GM04503 (cell line): Measurements from ENCODE around the gene ANO10.
A peak's percentile ranks its signal among the peaks of the same experiment; 100 is the strongest.

ENCODE experiments used
- DNase-seq: peaks from one replicate; pipeline ENCODE4 v3.0.0-alpha.2; 2012; ENCODE audit warnings: low read depth

ANO10 gene

DNA sequence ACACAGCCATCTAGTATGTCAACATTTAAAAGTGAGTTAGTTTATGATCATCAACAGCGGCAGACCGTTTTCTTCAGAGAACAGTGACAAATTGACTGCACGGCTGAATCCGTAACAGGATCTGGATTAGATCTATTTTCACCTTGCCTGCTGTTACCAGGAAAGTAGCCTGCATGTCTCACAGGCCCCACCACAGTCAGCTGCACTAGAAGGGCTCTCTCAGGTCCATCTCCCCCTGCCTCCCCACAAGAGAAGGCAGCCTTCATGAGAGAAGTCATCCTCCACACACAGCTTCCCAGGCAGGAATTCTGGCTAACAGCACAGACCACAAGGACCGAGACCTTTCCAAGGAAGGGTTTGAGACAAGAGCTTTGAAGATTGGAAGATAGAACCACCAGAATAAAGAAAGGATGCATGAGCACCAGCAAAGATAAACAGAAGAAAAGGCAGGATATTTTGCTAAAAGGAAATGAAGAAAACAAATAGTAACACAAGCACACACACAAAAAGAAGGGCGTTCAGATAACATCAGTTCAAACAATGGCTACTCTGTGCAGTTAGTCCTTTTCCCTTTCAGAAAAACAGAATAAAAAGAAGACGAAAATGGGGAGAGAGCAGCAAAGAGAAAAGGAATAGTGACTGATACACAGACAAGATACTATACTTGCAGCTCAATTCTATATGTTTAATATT is 208.0 kb downstream of the ANO10 start:
- DNase-seq, result no peak

DNA sequence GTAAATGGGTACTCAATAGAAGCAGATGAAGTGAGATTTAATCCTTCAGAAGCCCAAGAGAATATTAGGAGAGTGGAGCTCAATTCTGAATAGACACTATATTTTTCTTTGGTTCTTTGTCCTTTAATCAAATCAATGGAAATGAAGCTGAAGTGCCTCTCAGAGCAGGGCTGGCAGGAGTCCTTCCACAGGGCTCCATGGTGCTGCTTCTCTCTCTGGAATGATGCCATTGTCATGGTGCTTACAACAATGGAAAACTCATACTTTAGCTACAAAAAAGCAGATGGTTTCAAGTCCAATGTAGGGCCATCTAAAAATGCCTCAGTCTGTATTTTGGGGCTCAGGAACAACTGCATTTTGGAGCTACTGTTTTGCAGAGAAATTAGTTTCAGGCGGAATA is 210.4 kb downstream of the ANO10 start:
- no peak for DNase-seq

DNA sequence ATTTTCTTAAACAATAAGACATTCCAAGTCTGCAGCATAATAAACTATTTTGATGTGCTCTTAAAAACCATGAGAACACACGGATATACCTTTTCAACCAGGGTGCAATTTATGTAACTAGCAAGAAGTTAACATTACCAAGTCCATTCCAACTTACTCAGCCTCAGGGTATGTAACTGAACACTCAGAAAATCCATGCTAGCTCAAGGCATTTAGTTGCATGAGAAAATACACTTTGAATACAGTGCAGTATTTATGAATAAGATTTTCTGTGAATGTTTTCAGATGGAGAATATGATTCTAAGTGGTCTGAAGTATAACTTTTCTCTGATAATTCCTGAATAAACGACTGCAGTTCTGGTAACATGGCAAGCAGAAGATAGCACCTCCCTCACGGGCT is 211.2 kb downstream of the ANO10 start:
- no peak for DNase-seq

DNA sequence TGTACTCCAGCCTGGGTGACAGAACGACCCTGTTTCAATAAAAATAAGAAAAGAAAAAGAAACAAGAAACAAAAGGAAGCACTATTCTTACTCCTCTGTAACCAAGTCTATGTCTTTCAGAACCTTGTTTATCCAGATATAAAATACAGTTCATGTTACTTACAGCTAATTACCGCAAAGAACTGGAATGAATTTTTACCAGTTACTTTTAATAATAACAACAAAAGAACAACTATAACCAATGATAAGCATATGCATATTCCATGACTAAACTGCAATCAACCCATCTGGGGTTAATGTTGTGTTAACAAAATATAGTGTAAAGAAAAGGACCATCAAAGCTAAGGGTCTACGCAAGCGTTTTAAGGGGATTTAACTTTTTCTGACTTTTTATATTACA is 212.3 kb downstream of the ANO10 start:
- no peak for DNase-seq

DNA sequence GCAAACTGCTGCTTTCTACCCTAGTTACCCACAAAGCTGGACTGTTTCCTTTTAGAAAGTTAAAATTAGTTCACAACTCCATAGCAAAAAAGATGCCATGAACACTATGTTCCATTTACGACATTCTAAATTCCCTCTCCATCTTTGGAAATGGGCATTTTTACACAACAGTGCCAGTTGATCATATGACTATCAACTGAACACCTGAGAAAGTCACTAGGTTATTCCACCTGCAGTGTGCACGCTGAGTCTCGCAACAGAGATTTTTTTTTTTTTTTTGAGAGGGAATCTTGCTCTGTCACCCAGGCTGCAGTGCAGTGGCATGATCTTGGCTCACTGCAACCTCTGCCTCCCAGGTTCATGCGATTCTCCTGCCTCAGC is 215.2 kb downstream of the ANO10 start:
- DNase-seq, result no peak

DNA sequence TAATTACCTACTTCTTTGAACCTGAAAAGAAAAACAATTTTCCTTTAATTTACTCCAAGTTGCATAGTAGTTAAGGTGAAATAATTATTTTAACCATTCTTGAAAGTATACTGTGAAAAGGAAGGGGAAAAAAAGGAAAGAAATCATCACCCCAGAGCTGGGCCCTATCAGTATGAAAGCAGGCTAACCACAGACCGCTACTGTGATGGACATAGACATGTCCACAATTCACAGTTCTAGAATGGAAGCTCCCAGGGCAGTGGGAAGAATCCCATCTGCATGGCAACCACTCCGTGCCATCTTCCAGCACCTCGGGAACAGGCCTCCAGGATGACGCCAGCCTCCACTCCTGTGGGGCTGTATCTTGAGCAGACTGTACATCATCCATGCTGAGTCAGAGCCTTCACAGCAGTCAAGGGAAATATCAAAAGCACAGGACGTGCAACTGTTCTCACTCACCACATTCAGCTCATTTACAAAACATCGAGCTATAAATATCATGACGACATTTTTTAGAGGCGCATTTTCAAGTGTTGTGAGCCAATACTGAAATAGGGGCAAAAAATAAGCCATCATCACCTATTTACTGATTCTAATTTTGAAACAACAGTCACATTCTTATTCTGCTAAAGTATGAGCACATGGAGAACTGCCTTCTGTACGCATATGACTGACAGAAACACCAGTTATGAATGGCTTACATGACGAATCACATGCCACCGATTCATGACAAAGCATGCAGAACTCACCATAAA is 215.7 kb downstream of the ANO10 start:
- DNase-seq, result no peak

DNA sequence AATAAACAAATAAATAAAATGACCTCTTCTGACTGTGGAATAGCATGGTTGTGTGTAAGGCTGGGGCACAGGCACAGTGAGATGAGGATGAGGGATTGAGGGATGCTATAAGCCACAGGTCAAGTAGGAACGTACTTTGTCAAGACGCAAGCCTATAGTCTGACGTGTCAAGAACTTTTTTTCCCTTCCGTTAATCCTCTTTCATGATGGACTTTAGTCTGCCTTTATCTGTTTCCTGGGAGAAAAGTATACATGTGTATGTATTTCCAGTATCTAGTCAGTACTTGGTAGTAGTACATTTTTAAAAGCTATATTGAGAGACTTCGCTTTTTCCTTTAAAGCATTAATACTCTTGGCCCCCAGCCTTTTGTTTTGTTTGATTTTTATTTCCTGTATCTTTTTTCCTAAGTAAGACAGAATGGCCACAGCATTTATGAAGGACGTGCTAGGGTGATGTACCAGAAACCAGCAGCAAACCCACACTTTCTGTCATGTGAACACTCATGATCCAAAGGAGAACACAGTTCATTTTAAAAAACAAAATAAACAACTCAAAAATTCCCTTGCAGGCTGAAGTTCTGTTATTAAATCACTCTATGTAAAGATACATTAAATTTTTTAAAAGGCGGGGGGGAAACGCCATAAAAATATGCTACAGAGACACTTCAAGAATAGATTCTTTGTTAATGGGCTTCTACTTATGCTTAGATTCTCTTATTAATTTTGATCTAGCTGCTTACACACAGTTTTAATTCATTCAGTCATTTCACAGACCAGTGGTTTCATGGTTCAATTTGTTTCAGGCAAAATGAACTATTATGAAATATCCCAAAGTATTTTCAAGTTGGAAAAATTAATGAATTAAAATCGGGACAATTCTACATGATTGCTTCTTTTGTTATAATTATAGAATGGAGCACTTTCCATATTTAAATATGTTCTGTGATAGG is 220.8 kb downstream of the ANO10 start:
- no peak for DNase-seq

DNA sequence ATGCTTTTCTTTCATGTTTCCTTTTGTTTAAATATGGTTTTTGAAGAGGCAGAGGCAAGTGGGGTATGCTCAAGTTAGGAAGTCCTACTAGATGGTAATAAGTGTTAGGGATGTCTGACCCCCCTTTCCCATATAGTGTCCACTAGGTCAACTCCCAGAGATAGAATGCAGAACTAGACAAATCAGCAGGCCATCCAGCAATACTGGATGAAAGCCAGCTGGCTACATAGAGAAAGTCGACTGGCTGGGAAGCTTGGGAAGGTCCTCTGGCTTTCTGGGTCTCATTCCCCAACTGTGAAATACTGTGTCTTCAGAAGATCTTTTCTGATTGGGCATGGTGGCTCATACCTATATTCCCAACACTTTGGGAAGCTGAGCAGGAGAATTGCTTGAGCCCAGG is 221.6 kb downstream of the ANO10 start:
- DNase-seq, result no peak

DNA sequence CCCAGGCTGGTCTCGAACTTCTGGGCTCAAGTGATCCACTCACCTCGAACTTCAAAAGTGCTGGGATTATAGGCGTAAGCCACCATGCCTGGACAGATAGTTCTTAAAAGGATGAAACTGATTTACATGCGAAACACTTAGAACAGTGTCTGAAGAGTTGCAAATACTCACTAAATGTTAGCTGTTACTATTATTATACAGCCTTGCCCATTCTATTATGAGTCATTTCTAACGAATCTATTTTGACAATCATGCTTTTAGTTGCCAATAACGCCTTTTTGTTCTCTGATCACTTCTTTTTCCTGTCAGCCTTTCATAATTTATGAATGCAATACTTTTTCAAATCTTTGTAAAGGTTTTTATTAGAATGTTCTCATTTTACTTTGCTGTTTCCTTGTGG is 222.8 kb downstream of the ANO10 start:
- no peak for DNase-seq

DNA sequence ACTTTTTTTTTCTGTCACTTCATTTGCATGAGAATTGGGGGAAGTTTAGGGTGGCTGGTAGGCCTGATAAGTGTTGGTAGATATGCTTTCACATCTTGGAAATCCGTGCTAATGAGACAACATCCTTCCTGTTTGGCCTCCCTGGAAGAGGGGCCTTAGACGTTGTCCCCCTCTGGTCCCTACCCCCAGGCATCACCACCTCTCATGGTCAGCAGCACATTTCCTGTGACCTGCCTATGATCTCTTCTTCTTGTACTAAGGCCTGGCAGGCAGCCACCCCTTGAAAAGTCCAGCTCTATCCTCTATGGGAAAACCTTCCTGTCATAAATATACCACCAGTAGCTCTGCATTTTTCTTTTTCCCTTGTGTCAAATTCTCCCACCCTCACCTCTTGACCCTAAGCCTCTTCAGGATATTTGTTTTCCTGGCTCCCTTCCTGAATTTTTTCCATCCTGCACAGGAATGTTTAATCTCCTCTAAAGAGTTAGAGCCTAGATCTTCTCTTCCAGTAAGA is 227.7 kb downstream of the ANO10 start:
- no peak for DNase-seq

DNA sequence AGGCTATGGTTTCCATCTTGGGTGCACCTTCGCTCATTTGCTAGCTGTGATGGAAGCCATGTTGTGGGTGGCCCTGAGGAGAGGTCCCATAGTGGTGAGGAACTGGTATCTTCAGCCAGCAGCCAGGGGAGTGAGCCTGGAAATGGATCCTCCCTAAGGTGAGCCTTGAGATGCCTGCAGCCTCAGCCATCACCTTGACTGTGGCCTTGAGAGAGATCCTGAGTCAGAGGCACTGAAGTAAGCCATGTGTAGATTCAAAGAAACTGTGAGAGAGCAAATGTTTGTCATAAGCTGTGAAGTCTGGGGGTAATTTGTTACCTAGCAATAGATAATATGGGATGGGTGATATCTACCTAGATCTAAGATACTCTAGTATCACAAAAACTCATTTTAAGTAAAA is 230.2 kb downstream of the ANO10 start:
- no peak for DNase-seq

DNA sequence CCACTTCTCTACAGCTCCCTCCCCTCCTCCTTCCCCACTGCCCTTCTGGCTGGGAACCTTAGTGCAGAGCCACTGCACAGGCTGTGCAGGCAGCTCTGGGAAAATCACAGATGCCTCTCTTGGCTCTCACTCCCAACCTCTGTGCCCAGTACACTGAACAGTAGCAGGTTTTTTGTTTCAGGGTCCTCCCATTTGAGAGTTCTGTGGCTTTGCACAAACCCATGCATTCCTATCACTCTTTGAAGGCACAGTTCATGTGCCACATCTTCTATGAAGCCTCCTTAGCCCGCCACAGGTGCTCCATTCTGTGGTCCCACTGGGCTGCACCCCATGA is 231.6 kb downstream of the ANO10 start:
- DNase-seq, result no peak

DNA sequence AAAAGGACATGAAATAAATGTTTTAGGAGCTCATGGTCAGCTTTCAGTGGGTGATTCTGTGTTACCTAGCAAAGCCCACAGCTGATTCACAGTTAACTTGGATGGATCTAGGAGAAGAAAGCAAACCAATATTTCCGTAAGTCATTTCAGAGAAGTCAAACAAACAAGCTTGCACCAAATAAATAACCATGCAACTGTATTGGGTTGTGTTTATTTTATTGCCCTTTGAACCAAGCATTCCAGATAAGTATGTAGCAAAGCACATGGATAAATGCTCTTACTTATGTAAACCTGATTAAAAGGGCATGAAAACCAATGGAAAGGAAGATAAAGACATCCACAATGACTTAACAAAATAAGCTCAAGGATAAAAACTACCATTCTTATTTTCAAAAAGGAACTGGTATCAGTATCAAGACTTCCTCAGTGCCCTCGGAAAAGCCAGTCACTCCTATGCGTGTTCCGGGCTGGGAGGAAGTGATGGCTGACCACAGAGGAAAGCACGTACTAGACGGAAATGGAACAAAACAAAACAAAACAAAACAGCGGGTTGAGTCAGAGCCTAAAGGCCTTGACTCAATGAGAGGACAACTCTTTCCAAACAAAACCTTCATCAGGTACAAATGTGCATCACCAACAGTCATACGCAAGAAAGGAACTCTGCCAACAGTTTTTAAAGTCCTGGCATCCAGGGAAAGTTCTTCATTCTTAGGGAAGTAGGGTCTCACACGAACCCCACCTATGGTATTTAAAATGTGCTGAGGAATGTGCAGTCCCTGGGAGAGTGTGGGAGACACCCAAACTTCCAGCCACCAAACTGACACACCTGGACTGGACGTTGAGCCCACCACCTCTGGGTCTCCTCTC is 232.2 kb downstream of the ANO10 start:
- DNase-seq, result no peak

DNA sequence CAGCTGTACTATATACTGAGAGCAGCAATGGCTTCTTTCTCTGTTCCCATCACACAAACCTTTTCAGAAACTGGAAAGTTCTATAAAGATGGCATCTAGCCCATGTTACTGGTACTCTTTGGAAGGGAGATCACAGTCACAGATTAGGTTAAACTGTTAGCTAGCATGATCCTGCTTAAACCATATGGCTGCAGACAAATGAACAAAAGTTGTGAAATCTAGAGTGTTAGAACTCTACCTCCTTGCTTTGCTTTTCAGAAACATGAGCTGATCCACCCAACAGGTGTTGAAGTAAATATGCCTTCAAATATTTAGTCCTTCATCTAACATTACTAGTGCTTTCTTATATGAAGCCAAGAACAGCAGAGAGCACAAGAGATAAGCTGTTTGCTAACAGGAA is 232.9 kb downstream of the ANO10 start:
- no peak for DNase-seq

DNA sequence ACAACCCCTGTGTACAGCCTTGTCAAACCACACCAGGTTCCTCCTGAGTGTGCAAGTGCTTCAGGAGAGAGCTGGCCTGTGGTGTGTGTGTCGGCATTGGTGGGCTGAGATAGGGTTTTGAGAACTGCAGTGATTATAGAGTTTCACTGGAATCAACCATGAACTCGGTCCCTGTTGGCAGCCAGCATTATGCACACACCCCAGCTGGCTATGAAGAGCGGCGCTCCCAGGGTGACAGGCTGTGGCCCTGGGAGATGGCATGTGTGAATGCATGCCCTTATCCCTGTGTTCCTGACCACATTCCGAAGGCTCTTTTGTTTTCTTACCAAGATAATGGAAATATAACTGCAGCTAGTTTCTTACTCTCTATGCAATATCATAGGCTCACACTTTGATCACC is 233.6 kb downstream of the ANO10 start:
- DNase-seq, result no peak

DNA sequence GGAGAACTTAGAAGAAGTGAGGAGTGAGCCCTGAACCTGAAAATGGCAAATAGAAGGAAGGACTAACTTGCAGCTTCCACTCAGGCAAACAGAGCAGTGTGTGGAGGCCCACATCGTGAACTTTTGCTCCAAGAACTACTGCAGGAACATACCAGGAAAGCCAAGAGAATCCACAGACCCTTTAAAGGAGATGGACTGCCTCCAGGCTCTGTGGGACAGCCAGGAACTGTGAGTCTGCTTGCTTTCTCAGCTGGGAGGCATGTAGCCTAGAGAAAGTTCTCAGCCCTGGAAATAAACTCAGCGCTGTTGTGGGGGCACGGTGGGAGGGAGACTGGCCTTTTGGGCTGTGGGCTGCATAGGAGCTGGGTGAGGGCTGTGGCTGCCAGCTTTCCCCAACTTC is 242.5 kb downstream of the ANO10 start:
- peak; percentile 47 for DNase-seq

DNA sequence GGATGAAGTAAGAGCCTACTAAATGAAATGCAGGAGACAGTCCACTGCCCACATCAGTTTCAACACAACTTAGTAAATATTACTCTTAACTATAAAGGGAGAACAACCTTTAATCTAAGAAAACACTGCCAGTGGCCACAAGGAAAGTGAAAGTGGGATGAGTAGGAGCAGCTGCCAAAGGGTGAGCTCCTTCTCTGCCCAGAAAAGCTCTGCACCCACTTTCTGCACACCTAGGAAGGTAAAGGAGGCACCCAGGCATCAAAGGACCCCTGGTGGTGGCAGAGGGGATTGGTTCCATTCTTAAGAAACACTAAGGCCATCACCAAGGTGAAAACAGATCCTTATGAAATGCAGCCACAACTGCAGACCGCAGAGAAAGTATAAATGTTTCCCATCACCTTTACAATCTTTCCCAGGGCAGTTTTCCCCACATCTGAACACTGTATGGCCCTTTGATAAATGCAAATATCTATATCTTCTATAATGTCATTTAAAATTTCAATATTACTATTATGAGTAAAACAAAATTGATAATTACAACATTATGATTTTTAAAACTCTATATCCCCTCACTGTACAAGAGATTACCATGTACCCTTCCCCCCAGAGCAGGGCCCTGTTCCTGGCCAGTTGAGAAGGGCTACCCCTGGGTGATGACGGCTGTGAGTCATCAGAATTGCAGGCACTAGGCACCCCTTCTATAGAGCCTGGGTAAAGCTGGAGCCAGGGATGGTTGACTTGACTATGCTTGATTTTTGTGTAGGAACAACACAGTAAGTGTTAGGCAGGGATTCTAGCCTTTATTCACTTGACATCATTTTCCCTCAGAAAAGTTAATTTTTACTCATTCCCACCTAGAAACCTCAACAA is 243.5 kb downstream of the ANO10 start:
- no peak for DNase-seq

DNA sequence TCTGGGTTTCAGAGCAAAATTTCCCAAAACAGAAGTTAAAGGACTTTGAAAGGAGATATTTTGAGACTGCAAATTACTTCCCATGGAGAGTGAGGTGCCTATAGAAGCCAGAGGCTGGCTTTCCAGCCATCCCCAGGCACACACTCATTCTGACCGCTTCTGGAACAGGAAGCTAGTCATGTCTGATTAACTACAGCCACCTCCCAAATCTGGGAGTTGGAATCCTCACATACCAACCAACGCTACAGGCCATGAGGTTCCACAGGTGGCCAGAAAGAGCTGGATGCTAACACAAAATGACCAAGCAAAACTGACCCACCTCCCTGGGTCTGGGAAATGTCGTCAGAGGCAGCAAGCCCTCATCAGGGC is 248.3 kb downstream of the ANO10 start:
- DNase-seq, result no peak

DNA sequence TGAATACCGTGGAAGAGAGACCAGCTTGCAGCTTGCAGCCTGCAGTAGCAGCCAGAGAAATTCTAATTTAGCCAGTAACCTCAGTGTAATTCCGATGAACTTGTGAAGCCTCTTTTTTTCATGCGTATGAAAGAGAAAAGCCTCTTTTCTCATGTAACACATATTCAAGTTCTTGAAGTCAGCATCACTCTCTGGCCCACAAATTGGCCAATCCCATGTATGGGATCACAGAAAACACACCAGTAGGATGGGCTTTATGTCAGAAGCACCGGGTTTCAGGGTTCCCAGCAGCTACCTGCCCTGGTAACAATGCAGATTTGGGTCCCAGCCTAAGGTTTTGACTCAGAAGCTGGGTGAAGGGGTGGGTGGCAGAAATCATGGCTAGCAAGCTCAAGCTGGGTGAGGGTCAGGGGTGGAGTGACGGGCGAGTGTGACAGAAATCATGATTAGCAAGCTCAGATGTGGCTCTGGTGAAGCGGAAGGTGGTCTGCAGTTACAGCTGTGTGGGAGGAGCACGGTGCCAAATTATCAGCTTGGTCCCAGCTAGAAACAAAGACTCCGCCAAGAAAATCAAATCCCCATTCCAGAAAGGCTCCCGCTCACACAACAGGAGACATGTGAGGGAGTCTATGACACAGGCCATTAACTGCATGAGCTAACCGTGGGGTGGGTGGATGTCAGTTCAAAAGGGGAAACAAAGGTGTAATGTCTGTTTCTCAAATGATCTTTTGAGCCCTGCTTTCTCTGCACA is 248.8 kb downstream of the ANO10 start:
- DNase-seq, result no peak
